ENCODE results near the gene NF1.
"Not testable (repeated sequence)": the region's sequence is repeated elsewhere in the genome, so short reads cannot be mapped to it uniquely, and the experiment has no call there.

GRCh38 chr17:31312223-31312622 is 217.4 kb downstream of the NF1 start:
- TF ChIP-seq CREB1 (CRISPR knock-in tag; IDR thresholded peaks at IDR 0.05); ATF3 (CRISPR knock-in tag; conservative IDR thresholded peaks at IDR 0.05); CTCF (IDR thresholded peaks at IDR 0.05); JUN (CRISPR knock-in tag; IDR thresholded peaks at IDR 0.05): not testable (repeated sequence)
